Measurements from ENCODE around the gene DDR2. TPM values are rescaled to one million over a fixed set of nuclear protein-coding genes. Genes with fewer than 3 reads are reported as not detected.

The DDR2 gene
- total RNA-seq, 1 experiment from 2014 or later: 73.1 TPM

GRCh38 chr1:162696286-162696862, 64.1 kb downstream of the DDR2 start:
- peak; percentile 96 for DNase-seq (ENCODE audit: low read depth)

- DNase-seq (ENCODE audit: low read depth): no peak
These were observed 65.1 kb downstream of the DDR2 start for GRCh38 chr1:162697140-162697895.

- no peak for DNase-seq (ENCODE audit: low read depth)
These were observed 67.1 kb downstream of the DDR2 start for GRCh38 chr1:162699366-162699765.

GRCh38 chr1:162700131-162700530, 67.9 kb downstream of the DDR2 start:
- no peak for DNase-seq (ENCODE audit: low read depth)

DNA sequence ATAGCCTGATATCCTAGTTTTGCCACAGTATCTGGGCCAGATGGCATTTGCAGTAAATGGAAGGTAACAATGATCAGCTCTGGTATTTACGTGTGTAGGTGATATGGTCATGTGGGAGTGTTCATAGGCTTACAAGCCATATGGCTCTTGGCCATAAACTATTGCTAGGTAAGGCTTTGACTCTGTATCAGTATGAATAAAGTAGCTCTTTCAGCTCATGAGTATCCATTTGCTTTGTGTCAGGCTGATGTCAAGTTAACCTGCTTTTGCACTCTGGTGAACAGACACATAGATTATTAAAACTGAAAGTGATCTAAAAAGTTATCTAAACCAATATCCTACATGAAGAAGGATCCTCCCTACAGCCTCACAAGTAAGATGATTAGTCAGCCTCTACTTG, 69.0 kb downstream of the DDR2 start:
- DNase-seq (ENCODE audit: low read depth): no peak

DNA sequence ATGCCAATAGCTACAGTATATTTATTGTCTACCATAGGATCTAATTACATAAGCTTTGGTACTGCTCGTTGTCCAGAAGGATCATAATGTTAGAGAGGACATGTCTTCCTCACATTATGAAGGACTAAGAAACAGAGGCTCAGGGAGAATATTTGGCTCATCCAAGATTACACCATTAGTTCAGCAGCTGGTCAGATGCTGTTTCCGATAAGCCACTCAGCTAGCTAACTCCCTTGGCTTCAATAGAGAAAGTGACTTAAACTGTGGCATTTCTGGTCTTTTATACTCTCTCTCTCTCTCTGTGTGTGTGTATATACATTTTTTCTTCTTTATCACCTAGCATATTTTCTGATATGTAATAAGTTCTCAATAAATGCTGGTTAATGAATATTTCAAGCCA, 70.4 kb downstream of the DDR2 start:
- DNase-seq (ENCODE audit: low read depth): no peak

- DNase-seq (ENCODE audit: low read depth): no peak
These were observed 71.4 kb downstream of the DDR2 start for GRCh38 chr1:162703708-162704107.

- no peak for DNase-seq (ENCODE audit: low read depth)
These were observed 72.6 kb downstream of the DDR2 start for GRCh38 chr1:162704673-162705424.

DNA sequence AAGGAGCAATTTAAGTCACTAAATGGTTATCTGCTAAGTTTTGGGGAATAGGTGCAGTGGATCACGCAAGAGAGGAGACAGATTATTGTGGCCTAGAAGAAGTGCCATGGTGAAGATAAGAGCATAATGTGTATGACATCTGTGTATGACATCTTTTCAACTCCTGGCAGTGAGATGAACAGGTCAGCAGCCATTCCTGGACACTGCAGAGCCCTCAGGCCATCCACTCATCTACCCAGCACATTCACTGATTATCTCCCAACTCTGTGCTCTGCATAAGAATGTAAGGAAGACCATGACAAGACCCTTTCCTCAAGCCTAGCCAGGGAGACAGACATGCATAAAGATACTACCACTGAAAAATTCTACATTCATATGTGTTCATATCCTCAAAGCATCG, 73.7 kb downstream of the DDR2 start:
- no peak for DNase-seq (ENCODE audit: low read depth)

GRCh38 chr1:162706606-162707005, 74.3 kb downstream of the DDR2 start:
- DNase-seq (ENCODE audit: low read depth): no peak

- no peak for DNase-seq (ENCODE audit: low read depth)
These were observed 76.0 kb downstream of the DDR2 start for GRCh38 chr1:162708286-162708685.

DNA sequence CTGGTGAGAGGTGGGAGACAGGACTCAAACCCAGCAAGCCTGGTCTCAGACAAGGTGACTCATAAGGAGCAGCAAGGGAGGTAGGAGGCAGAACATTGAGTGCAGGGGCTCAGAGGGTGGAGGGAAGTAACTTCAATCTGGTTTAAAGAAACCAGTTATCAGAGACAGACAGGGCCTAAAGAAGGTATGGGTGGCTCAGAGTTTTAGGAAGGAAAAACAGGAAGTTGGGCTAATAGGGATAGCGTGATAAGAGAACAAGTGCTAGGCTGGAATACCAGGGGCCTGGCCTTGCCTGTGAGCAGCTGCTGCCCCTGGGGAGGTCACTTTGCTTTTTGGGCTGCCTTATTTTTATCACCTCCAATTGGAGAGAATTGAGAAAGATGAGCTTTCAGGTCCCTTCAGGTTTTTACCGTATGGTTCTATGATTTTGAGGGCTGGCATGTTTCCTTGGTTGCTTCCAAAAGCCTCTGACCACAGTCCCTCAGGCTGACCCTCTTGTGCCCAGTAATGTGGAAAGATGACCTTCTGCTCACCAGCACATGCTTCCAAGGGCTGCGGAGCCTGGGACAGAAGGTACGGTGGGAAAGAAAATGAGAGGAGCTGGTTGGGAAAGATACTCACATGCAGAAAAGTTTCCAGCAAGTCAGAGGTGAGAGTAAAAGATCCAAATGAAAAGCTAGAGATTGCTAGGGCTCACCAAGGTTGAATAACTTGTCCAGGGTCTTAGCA, 77.0 kb downstream of the DDR2 start:
- no peak for DNase-seq (ENCODE audit: low read depth)

DNA sequence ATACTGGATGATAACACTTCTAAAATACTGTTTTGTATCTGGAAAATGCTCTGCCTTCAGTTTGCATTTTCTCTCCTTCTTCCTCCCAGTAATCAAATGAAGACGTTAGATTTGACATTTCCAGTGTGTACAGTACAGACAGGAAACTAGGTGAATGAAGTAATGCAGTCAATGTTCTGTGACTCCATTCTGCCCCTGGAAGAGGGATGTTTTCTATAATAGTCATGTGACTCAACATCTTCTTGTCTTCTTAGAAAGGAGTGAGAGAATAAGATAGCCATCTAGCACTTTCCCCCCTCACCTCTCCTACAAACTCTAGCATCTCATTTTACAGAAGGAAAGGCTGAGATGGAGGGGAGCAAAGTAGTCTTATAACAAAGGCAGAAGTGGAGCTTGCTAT, 77.6 kb downstream of the DDR2 start:
- no peak for DNase-seq (ENCODE audit: low read depth)

GRCh38 chr1:162710345-162710744, 78.1 kb downstream of the DDR2 start:
- DNase-seq (ENCODE audit: low read depth): peak; percentile 38

- DNase-seq (ENCODE audit: low read depth): no peak
These were observed 78.7 kb downstream of the DDR2 start for GRCh38 chr1:162710780-162711465.

- no peak for DNase-seq (ENCODE audit: low read depth)
These were observed 80.2 kb downstream of the DDR2 start for GRCh38 chr1:162712317-162713029.

DNA sequence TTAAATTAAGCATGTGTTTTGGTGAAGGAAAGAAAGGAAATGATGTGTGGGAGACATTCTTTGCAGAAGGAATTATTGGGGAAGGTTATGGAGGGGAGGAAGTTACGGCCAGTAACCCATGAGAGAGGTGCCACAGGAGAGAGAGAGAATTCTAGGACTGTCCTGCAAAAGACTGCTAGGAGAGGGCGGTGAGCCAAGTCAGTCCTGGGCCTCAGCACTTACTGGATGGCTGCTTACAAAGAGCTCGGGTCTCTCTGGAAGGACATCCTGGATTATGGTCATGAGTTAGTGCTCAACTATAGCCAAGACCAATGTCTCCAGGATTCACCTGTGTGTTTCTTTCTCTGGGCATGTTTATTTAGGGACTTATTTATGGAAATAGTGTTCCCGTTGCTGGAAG, 83.9 kb downstream of the DDR2 start:
- no peak for DNase-seq (ENCODE audit: low read depth)

GRCh38 chr1:162716552-162716951, 84.3 kb downstream of the DDR2 start:
- DNase-seq (ENCODE audit: low read depth): no peak

GRCh38 chr1:162717548-162718184, 85.4 kb downstream of the DDR2 start:
- no peak for DNase-seq (ENCODE audit: low read depth)

DNA sequence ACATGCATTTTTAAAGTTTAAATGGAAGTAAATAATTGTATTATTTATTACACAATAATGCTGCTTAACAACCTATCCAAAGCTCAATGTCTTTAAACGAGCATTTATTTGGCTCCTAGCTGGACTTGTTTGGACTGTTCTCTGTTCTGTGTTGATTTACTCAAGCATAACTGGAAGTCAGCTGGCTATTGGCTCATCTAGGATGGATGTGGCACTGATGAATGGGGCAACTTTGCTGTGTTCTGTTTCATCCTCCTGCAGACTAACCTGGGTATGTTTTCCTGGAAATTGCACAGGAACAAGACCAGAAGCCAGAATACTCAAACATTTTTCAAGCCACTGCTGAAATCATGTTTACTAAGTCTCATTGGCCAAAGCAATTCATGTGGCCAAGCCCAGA, 87.4 kb downstream of the DDR2 start:
- DNase-seq (ENCODE audit: low read depth): no peak
